ENCODE results near the gene SEZ6L.

SEZ6L gene

DNA sequence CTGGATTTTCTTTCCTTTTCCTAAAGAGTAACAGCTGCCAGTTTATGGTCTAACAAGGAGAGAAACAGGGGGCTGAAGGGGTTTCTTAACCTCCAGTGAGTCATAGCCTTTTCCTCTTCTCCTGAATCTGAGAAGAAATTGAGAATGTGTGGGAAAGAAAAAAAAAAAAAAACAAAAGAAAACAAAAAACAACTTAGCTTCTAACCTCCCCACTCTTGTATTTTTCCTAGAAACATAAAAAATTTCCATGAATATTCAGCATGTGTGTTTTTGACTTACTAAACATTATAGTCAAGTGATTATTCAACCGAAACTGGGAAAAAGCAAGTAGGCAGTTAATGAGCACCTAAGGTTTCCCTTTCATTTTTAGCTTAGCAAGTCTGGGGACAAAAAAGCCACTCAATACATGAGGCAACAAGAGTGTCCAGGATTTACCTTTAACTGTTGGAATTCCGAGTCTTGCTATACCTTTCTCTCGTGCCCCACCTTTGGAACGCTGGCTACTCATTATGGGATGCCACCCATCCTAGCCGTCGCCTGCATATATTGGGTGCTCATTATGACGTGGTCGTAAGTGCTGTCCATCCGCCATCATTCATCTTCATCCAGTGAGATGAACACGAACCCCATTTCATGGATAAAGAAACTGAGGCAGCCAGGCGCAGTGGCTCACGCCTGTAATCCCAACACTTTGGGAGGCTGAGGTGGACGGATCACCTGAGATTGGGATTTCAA is 262.2 kb downstream of the SEZ6L start:
- no peak for DNase-seq

- no peak for DNase-seq
Observed at GRCh38 chr22:26432619-26433311, 263.5 kb downstream of the SEZ6L start.

Data from central memory CD4-positive, alpha-beta T cell (primary cell).